COR-L47 (cell line): Measurements from ENCODE around the gene G6PC2.
"Not testable (repeated sequence)": the region's sequence is repeated elsewhere in the genome, so short reads cannot be mapped to it uniquely, and the experiment has no call there.

ENCODE experiments used
- DNase-seq: peaks from one replicate; lab custom pipeline; 2025; lab: John Stamatoyannopoulos, UW

G6PC2 gene

GRCh38 chr2:168901003-168901402 lies at the start of gene G6PC2:
Gene G6PC2, plus strand, starts transcription at chr2:168901291. Its CDS starts 41 bp downstream, at chr2:168901332.
- no peak for DNase-seq

GRCh38 chr2:168851674-168852320 lies 49.3 kb upstream of the G6PC2 start:
- peak; percentile 92 for DNase-seq

- DNase-seq, result no peak
Measured at GRCh38 chr2:168852481-168852880, 48.6 kb upstream of the G6PC2 start.

GRCh38 chr2:168853471-168853870 lies 47.6 kb upstream of the G6PC2 start:
- DNase-seq, result no peak

- DNase-seq, result no peak
Measured at GRCh38 chr2:168854651-168855050, 46.4 kb upstream of the G6PC2 start.

DNA sequence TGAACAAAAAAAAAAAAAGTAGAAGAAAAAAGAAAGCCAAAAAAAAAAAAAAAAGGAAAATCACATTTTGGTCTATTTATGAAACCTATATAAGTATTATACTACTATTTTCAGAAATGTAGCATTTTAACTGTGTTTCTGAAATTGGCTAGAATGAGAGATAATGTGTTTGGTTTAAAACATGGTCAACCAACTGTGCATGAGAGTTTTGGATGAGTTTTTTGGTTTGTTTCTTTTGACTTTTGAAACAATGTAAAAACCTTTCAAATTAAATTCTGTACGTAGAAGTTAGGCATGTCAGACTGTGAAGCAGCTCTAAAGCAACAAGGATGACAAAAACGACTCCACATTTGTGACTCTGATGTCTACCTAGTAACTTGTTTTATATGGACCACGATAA lies 45.5 kb upstream of the G6PC2 start:
- DNase-seq, result no peak

DNA sequence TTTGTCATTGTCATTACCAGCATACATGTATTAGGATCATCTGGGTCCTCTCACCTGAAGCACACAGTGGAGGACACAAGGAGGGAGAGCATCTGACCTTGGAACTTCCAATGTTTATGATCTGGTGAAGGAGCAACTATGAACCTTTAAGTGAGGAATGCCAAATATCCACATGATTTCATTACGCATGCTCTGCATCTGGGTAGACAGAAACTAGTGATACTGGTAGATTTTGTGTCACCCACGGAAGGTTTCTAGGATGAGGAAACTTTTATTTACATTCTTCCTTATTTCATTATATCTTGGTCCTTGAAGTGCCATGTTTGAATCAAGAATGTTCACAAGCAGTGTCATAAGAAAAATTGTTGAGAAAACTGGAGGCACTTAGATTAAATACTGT lies 42.9 kb upstream of the G6PC2 start:
- no peak for DNase-seq

DNA sequence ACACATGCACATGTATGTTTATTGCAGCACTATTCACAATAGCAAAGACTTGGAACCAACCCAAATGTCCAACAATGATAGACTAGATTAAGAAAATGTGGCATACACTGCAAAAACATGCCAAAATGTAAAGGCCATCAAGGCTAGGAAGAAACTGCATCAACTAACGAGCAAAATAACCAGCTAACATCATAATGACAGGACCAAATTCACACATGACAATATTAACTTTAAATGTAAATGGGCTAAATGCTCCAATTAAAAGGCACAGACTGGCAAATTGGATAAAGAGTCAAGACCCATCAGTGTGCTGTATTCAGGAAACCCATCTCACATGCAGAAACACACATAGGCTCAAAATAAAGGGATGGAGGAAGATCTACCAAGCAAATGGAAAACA lies 33.9 kb upstream of the G6PC2 start:
- not testable (repeated sequence) for DNase-seq

DNA sequence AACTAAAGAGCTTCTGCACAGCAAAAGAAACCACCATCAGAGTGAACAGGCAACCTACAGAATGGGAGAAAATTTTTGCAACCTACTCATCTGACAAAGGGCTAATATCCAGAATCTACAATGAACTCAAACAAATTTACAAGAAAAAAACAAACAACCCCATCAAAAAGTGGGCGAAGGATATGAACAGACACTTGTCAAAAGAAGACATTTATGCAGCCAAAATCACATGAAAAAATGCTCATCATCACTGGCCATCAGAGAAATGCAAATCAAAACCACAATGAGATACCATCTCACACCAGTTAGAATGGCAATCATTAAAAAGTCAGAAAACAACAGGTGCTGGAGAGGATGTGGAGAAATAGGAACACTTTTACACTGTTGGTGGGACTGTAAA lies 30.7 kb upstream of the G6PC2 start:
- DNase-seq, result not testable (repeated sequence)

DNA sequence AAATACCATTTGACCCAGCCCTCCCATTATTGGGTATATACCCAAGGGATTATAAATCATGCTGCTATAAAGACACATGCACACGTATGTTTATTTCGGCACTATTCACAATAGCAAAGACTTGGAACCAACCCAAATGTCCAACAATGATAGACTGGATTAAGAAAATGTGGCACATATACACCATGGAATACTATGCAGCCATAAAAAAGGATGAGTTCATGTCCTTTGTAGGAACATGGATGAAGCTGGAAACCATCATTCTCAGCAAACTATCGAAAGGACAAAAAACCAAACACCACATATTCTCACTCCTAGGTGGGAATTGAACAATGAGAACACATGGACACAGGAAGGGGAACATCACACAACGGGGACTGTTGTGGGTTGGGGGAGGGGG lies 30.3 kb upstream of the G6PC2 start:
- not testable (repeated sequence) for DNase-seq

GRCh38 chr2:168874368-168875054 lies 26.6 kb upstream of the G6PC2 start:
- no peak for DNase-seq

DNA sequence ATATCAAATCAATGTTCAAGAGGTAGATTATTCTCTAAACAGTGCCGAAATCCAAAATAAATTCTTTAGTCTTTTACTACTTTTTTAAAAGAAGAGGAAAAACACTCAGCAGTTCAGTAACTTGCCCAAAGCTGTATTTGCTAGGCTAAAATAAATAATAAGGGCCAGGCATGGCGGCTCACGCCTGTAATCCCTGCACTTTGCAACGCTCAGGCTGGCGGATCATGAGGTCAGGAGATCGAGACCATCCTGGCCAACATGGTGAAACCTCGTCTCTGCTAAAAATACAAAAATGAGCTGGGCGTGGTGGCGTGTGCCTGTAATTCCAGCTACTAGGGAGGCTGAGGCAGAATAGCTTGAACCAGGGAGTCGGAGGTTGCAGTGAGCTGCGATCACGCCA lies 18.9 kb upstream of the G6PC2 start:
- DNase-seq, result not testable (repeated sequence)

GRCh38 chr2:168884975-168885374 lies 16.1 kb upstream of the G6PC2 start:
- no peak for DNase-seq

DNA sequence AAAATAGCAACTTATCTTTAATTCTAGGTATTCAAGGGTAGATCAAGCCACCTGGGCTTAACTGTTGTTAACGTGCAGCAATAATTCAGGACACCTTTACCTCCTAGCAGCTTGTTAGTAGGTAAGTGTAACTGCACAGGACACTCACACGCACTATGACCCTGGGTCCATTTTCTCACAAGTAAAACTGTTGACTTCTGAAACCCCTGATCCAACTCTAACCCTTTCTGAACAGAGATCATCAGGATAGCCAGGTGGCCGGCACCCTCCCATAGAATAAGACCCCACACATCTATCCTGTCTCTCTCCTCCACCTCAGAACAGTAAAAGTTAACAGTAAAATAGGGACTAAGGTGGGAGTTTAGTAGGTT lies 11.5 kb upstream of the G6PC2 start:
- no peak for DNase-seq

DNA sequence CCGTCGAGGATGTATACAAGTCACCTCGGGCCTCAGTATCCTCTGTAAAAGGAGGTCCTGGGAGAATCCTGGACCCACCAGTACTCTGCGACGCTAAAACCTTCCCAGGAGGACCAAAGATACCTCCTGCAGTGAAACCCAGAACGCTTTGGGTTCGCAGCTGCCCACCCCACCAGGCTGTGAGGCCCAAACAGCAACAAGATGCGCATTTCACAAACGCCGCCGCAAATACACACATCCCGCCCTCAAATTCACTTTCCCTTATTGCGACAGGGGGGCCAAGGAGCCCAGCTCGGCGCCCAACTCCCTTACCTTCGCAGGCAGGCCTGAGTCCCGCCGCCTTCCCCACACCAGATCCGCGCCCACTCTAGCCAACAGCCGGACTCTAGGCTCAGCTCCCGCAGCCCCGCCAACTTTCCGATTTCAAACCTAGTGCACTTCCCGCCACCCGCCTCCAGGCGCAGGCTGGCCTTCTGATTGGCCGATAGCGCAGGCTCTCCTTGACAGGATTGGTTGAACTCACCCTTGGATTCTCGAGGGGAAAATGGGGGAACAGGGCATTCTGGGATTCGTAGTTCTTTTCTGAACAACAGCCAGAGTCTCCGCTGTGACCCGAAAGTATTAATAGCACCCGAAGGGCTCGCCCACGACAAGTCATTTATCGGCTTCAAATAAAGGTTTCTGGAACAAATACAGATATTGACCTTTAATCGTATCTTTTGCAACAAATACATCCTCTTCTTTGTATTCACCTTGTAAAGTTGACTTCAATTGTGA lies 10.9 kb upstream of the G6PC2 start, which contains the start of gene SPC25:
Gene SPC25 (minus strand): TSS at position 425 of the 777 bp plus-strand sequence. CDS start 911 bp downstream, outside the sequence.
- DNase-seq, result peak; percentile 97

GRCh38 chr2:168892327-168892726 lies 8.8 kb upstream of the G6PC2 start:
- DNase-seq, result no peak

GRCh38 chr2:168894101-168894500 lies 7.0 kb upstream of the G6PC2 start:
- no peak for DNase-seq

- DNase-seq, result no peak
Measured at GRCh38 chr2:168894720-168895119, 6.4 kb upstream of the G6PC2 start.

DNA sequence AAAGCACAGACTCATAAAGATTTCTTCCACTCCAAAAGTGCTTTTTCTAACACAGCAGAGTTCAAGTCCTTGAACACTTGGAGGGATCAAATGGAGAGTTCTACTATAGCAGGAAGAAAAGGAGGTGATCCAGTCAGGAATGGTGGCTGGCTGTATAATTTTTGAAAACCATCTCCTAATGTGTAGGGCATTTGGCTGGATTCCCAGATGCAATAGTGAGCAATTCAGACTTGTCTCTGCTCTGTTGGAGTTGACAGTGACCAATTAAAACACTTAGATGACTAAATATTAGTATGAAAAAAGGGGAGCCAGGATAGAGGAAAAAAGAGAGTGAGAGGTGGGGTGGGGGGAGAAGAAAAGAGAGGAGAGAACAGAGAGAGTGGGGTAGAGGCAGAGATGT lies 5.3 kb upstream of the G6PC2 start:
- DNase-seq, result peak; percentile 72

- no peak for DNase-seq
Measured at GRCh38 chr2:168896783-168897182, 4.3 kb upstream of the G6PC2 start.

- DNase-seq, result no peak
Measured at GRCh38 chr2:168897449-168897848, 3.6 kb upstream of the G6PC2 start.

DNA sequence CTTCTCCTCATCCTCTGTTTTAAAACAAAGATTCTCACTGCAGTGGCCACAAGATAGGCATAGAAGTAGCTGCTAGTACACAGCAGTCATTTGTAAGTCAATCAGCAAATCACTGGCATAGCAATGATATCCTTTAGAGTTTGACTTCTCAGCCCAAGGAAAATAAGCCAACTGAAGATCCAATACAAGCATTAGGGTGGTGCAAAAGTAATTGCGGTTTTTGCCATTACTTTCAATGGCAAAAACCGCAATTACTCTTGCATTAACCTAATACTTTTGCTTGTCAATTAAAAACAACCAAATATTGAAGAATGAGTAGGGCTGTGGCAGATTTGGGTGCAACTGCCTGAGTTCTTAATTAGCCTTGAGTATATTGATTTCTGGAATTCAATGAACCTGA lies 2.8 kb downstream of the G6PC2 start:
- DNase-seq, result no peak

DNA sequence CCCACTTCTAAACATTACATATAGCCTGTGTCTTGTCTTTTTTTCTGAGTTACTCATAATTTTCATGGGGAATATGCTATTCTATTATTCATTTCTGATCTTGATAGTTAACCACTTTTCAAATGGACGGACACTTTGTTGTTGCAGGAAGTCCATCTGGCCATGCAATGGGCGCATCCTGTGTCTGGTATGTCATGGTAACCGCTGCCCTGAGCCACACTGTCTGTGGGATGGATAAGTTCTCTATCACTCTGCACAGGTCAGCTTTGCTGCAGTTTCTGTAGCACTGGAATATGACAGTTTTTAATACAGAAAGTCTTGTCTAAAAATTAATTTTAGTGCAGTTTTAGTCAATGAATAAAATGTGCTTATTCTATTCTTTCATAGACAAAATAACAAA lies 3.3 kb downstream of the G6PC2 start:
- DNase-seq, result no peak
